ENCODE measurements around the gene GGT6.

- TF ChIP-seq CTCF (IDR thresholded peaks at IDR 0.05), result no peak
- no peak for TF ChIP-seq POLR2A (IDR thresholded peaks at IDR 0.05)
- TF ChIP-seq POLR2AphosphoS5 (IDR thresholded peaks at IDR 0.05), result no peak
Observed at GRCh38 chr17:4525691-4526397, 34.5 kb downstream of the GGT6 start.
